Caco-2 (cell line): Measurements from ENCODE around the gene ZNF586. TPM values are rescaled to one million over a fixed set of nuclear protein-coding genes. Genes with fewer than 3 reads are reported as not detected.
"Not testable (repeated sequence)": the region's sequence is repeated elsewhere in the genome, so short reads cannot be mapped to it uniquely, and the experiment has no call there.

ENCODE experiments used
- BruUV-seq: library from RNA; stranded (reverse); fragments of 400-500 nt; replicated peaks from 2 replicates; lab custom pipeline; 2021; lab: Mats Ljungman, UMichigan
- CTCF ChIA-PET: fragments of 300-600 bp; sonication (Branson Sonifier 250); formaldehyde crosslinking; loops from one replicate; lab custom pipeline; 2022; ENCODE audit warnings: antibody characterized with exemption; lab: Charles Lee
- POLR2A ChIA-PET: fragments of 300-600 bp; sonication (Branson Sonifier 250); formaldehyde crosslinking; loops from one replicate; lab custom pipeline; 2022; ENCODE audit warnings: antibody characterized with exemption; lab: Charles Lee
- DNase-seq, 2 experiments: peaks; one replicate each; pipeline versions ENCODE4 v3.0.0 to v3.0.0-alpha.2; 2020 to 2022
- H3K27me3 ChIP-seq: replicated peaks from 2 replicates; pipeline ENCODE4 v1.6.0; 2011; ENCODE audit warnings: low read length; ENCODE audit not compliant: control insufficient read depth, insufficient read depth
- H3K36me3 ChIP-seq: 2 replicates; pipeline ENCODE4 v1.5.1; 2011; ENCODE audit warnings: low read length; ENCODE audit not compliant: control insufficient read depth, insufficient read depth
- H3K4me1 ChIP-seq: fragments of 250-450 bp; sonication (Bioruptor Pico); 2 replicates; pipeline ENCODE4 v1.5.1; 2020; ENCODE audit warnings: mild to moderate bottlenecking
- H3K4me3 ChIP-seq: 2 replicates; pipeline ENCODE4 v1.5.1; 2011; ENCODE audit warnings: low read depth, mild to moderate bottlenecking, control low read depth, low read length
- H3K9me3 ChIP-seq: fragments of 250-450 bp; sonication (Bioruptor Pico); 2 replicates; pipeline ENCODE4 v1.5.1; 2020; ENCODE audit warnings: mild to moderate bottlenecking, moderate library complexity
- H3K27ac Mint-ChIP-seq: one replicate; pipeline ENCODE4 v1.8.0; 2022; ENCODE audit warnings: mixed read lengths; ENCODE audit not compliant: unreplicated experiment
- H3K27me3 Mint-ChIP-seq: one replicate; pipeline ENCODE4 v1.8.0; 2022; ENCODE audit warnings: mixed read lengths; ENCODE audit not compliant: insufficient read depth, unreplicated experiment
- H3K36me3 Mint-ChIP-seq: one replicate; pipeline ENCODE4 v1.8.0; 2022; ENCODE audit warnings: mild to moderate bottlenecking, mixed read lengths; ENCODE audit not compliant: insufficient read depth, unreplicated experiment
- H3K4me1 Mint-ChIP-seq: one replicate; pipeline ENCODE4 v1.8.0; 2022; ENCODE audit warnings: low read depth, mixed read lengths; ENCODE audit not compliant: unreplicated experiment
- H3K4me3 Mint-ChIP-seq: one replicate; pipeline ENCODE4 v1.8.0; 2022; ENCODE audit warnings: mild to moderate bottlenecking, moderate library complexity, mixed read lengths; ENCODE audit not compliant: unreplicated experiment
- H3K9me3 Mint-ChIP-seq: one replicate; pipeline ENCODE4 v1.8.0; 2022; ENCODE audit warnings: mixed read lengths; ENCODE audit not compliant: unreplicated experiment
- CTCF ChIP-seq, 2 experiments: fragments of 200-600 bp in 1 of 2; IDR thresholded peaks; 1 replicate in 1 of 2; 2 replicates in 1 of 2; pipeline versions ENCODE4 v1.5.1 to v1.8.0; 2011 to 2022; ENCODE audit warnings: antibody characterized with exemption in 1 of 2, control low read depth in 1 of 2, inconsistent platforms in 1 of 2, low read depth in 1 of 2, low read length in 1 of 2, mild to moderate bottlenecking in 1 of 2, moderate library complexity in 1 of 2; ENCODE audit not compliant: insufficient read depth in 1 of 2, severe bottlenecking in 1 of 2, unreplicated experiment in 1 of 2
- intact Hi-C: fragments of 100-400 bp; cut with micrococcal nuclease; formaldehyde crosslinking; loops from one replicate; pipeline ENCODE4 v1.10.0; 2022; ENCODE audit not compliant: unreplicated experiment
- total RNA-seq: library from RNA; stranded (reverse); gene quantifications from 2 replicates; pipeline ENCODE4 v1.2.3, GENCODE V29; 2022

Gene ZNF586
- total RNA-seq, 1 experiment from 2014 or later = 6.2 TPM

- H3K4me1 ChIP-seq, H3K36me3 ChIP-seq, H3K4me3 ChIP-seq, H3K27me3 Mint-ChIP-seq, H3K27ac Mint-ChIP-seq, H3K36me3 Mint-ChIP-seq, H3K4me3 Mint-ChIP-seq, intact Hi-C loops, CTCF ChIA-PET, H3K27me3 ChIP-seq, BruUV-seq, POLR2A ChIA-PET, H3K4me1 Mint-ChIP-seq: not testable (repeated sequence)
- peaks cover 27% of the 10 kb centered on the region for H3K9me3 Mint-ChIP-seq
- peaks cover 16% of the 10 kb centered on the region for H3K9me3 ChIP-seq
- peak; percentile 42 to 46 for DNase-seq
- TF ChIP-seq CTCF (IDR thresholded peaks at IDR 0.05; ENCODE audit: insufficient read depth in 1 of 2, low read depth in 1 of 2, low read length in 1 of 2, severe bottlenecking in 1 of 2, unreplicated experiment in 1 of 2) = peak in 1 of 2 experiments; percentile 36
These were observed 31.2 kb upstream of the ZNF586 start for GRCh38 chr19:57738320-57738719.

- H3K36me3 Mint-ChIP-seq, H3K4me1 Mint-ChIP-seq, CTCF ChIA-PET, BruUV-seq, H3K4me3 ChIP-seq, H3K27ac Mint-ChIP-seq, H3K4me3 Mint-ChIP-seq, H3K4me1 ChIP-seq, H3K27me3 Mint-ChIP-seq, H3K27me3 ChIP-seq, DNase-seq, intact Hi-C loops, POLR2A ChIA-PET, H3K36me3 ChIP-seq: not testable (repeated sequence)
- H3K9me3 ChIP-seq = peaks cover 14% of the 10 kb centered on the region
- H3K9me3 Mint-ChIP-seq = peaks cover 22% of the 10 kb centered on the region
These were observed 30.7 kb upstream of the ZNF586 start for GRCh38 chr19:57738770-57739169.

- no peaks in the 10 kb centered on the region; the same call in 1 of the 2 replicates for H3K9me3 ChIP-seq
- Mint-ChIP-seq H3K36me3 (peaks cover 52% of the 10 kb centered on the region), H3K9me3 (peaks cover 7% of the 10 kb centered on the region), H3K4me3 (peak within 1 kb of the TSS; percentile 100), H3K27me3 (no peaks in the 10 kb centered on the region), H3K27ac (peak within 1 kb of the TSS; percentile 99), H3K4me1 (peaks cover 12% of the 10 kb centered on the region)
- no peaks in the 10 kb centered on the region for H3K27me3 ChIP-seq
- H3K4me3 ChIP-seq = peak within 1 kb of the TSS; percentile 100
- H3K36me3 ChIP-seq = peaks cover 6% of the 10 kb centered on the region
- TSS peak; percentile 54 for BruUV-seq
- POLR2A ChIA-PET = interaction anchor here (0.6 to 1.0 kb wide), 5 partner anchors 11 to 72 kb away, joined by 3 to 7 read pairs (median 3); partner anchors contain the start of genes ZNF551 and ZNF552
- H3K4me1 ChIP-seq = peaks cover 4% of the 10 kb centered on the region; the same call in 1 of the 2 replicates
- CTCF ChIA-PET = no interaction called here
- peak; percentile 86 to 89 for DNase-seq
- no peak for TF ChIP-seq CTCF (IDR thresholded peaks at IDR 0.05; ENCODE audit: insufficient read depth in 1 of 2, low read depth in 1 of 2, low read length in 1 of 2, severe bottlenecking in 1 of 2, unreplicated experiment in 1 of 2)
- intact Hi-C loops = loop anchor here (1.0 to 5.0 kb wide), 4 partner anchors 65 to 168 kb away; partner anchors contain the start of genes ZNF211, ZNF416 and ZNF552
These were observed 22.6 kb upstream of the ZNF586 start, which contains the start of gene ZNF776 for GRCh38 chr19:57746580-57747471. Gene ZNF776 (plus strand): TSS chr19:57746815. CDS start chr19:57747059, 244 bp downstream.
